ENCODE results near the gene LEKR1. TPM values are rescaled to one million over a fixed set of nuclear protein-coding genes. Genes with fewer than 3 reads are reported as not detected.

Gene LEKR1
- total RNA-seq, 1 donor from 2014 or later = not detected

DNA sequence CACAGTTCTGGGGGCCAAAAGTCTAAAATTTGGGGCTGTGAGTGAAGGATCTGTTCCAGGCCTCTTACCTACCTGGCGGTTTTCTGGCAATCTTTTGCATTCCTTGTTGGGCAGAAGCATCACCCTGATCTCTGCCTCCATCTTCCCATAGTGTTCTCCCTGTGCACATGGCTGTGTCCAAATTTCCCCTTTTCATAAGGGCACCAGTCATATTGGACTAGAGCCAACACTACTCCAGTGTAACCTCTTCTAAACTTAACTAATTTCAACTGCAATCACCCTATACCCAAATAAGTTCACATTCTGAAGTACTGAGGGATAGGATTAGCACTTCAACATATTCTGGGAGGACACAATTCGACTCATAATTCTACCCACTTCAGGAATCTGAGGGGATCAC, 248.8 kb downstream of the LEKR1 start:
- Histone ChIP-seq H3K27me3 (no peaks in the 10 kb centered on the region), H3K27ac (no peak overlapping the region), H3K36me3 (no peaks in the 10 kb centered on the region), H3K9me3 (no peaks in the 10 kb centered on the region), H3K4me1 (peaks cover 4 to 11% of the 10 kb centered on the region in 2 donors), H3K4me3 (no peak overlapping the region)
- intact Hi-C loops (cut with DNase I) = no loop called here
- TF ChIP-seq CTCF (IDR thresholded peaks at IDR 0.05) = no peak
- no peak for DNase-seq (ENCODE audit: low spot score in 2 of 2)

DNA sequence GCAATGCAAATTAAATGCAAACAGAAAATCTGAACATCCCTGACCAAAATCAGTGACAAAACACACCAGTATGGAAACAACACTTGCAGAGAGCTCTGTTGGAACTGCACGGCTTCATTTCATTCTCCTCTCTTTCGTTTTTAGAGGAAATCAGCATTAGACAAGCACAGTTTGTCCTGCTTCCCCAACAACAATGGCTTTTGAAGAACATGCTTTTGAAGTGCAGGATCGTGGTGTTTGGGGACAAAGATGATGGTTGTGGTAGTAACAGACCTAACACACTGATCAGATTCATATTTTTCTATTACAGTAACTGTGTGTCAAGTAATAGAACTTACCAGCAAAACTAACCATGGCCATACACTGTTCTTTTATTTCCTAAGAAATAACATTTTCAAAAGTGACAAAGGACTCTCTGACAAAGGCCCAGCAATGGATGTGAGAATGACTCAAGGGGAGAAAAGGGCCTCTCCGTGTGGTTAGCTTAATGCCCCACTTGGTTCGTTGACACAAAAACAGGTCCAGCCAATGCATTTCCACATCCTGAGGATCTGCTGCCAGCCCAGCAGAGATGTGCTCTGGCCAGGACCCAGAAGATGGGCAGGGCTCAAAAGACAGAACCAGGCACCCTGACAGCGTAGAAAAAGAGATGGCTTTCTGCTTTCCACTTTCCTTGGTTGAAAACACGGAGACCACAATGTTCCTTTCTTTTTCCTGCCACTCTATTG, 249.7 kb downstream of the LEKR1 start:
- intact Hi-C loops (cut with DNase I) = no loop called here
- H3K4me3 ChIP-seq = no peak overlapping the region
- no peaks in the 10 kb centered on the region for H3K36me3 ChIP-seq
- DNase-seq (ENCODE audit: low spot score in 2 of 2) = no peak
- H3K4me1 ChIP-seq = peaks cover 0 to 11% of the 10 kb centered on the region in 2 donors
- peak overlapping the region in 1 of 2 donors; percentile 84 for H3K27ac ChIP-seq
- H3K9me3 ChIP-seq = no peaks in the 10 kb centered on the region
- no peaks in the 10 kb centered on the region for H3K27me3 ChIP-seq
- TF ChIP-seq CTCF (IDR thresholded peaks at IDR 0.05) = no peak

DNA sequence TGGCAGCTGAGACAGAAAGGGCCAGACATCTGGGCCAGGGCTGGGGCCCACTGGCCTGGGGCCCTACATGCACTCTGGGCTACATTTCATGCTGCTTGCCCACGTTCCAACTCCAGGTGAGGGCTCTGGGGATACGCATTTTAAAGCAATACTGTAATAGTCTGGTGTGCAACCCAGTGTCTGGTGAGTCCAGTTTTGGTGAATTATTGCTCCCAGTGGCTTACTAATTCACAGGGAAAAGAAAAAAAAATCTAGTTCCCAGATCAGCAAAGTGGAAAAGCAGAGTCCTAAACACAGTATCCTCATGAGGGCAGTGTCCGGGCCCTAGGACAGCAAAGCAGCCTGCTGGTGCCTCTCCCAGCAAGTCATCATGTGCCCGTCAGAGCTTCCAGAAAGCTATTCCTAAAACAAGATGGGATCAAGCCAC, 251.4 kb downstream of the LEKR1 start:
- Histone ChIP-seq H3K27ac (peak overlapping the region in 1 of 2 donors; percentile 84), H3K4me3 (peak overlapping the region in 1 of 2 donors; percentile 31), H3K36me3 (no peaks in the 10 kb centered on the region), H3K27me3 (no peaks in the 10 kb centered on the region), H3K9me3 (no peaks in the 10 kb centered on the region), H3K4me1 (peaks cover 3 to 11% of the 10 kb centered on the region in 2 donors)
- no peak for DNase-seq (ENCODE audit: low spot score in 2 of 2)
- peak in 2 of 3 experiments; percentile 7 to 37 for TF ChIP-seq CTCF (IDR thresholded peaks at IDR 0.05)
- intact Hi-C loops (cut with DNase I) = no loop called here

DNA sequence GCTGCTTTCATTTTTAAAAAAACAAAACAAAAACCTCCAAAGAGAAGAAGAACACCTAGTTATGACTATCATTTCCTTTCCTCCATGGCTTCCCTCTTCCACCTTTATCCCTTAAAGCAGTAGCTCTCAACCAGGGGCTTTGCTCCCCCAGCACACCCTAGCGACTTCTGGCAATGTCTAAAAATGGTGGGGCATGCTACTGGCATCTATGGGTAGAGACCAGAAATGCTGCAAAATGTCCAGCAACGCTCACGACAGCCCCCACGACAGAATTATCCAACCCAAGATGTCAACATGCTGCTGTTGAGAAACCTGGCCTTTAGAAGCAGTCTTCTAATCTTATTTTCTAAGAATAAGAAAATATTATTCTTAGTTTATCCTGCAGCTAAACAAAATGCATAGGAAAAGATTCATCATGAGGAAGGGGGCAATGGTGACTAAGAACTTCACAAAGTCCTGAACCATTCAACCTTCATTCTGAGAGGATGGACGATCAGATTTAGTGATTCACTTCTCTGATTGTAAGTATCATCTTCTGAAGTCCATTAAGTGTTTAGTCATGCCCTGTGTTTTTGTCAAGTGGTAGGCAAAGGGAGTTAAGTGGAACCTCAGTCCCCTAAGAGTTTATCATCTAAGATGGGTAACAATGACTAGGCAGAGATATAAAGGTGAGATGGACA, 252.1 kb downstream of the LEKR1 start:
- Histone ChIP-seq H3K4me1 (peaks cover 3 to 11% of the 10 kb centered on the region in 2 donors), H3K27me3 (no peaks in the 10 kb centered on the region), H3K9me3 (no peaks in the 10 kb centered on the region), H3K27ac (peak overlapping the region in 1 of 2 donors; percentile 84), H3K4me3 (peak overlapping the region in 1 of 2 donors; percentile 31), H3K36me3 (no peaks in the 10 kb centered on the region)
- DNase-seq (ENCODE audit: low spot score in 2 of 2) = no peak
- intact Hi-C loops (cut with DNase I) = no loop called here
- TF ChIP-seq CTCF (IDR thresholded peaks at IDR 0.05) = no peak

GRCh38 chr3:157078811-157079185, 252.6 kb downstream of the LEKR1 start:
- Histone ChIP-seq H3K27me3 (no peaks in the 10 kb centered on the region), H3K27ac (peak overlapping the region in 1 of 2 donors; percentile 84), H3K9me3 (no peaks in the 10 kb centered on the region)

More at GRCh38 chr3:157078811-157079185, 252.6 kb downstream of the LEKR1 start:
- no peak overlapping the region for H3K4me3 ChIP-seq
- no peak for TF ChIP-seq CTCF (IDR thresholded peaks at IDR 0.05)
- intact Hi-C loops (cut with DNase I) = no loop called here
- no peaks in the 10 kb centered on the region for H3K36me3 ChIP-seq
- peaks cover 3 to 11% of the 10 kb centered on the region in 2 donors for H3K4me1 ChIP-seq
- DNase-seq (ENCODE audit: low spot score in 2 of 2) = no peak
